Right lobe of liver (tissue), 4 donors: Measurements from ENCODE around the gene MCUB.

ENCODE experiments used
- CTCF ChIP-seq, 4 donors: fragments of 200-600 bp in 3 of 4; fragments of 450-650 bp in 1 of 4; IDR thresholded peaks; one replicate each; pipeline versions ENCODE4 v1.5.1 to v1.8.0; 2016 to 2022; ENCODE audit warnings: antibody characterized with exemption in 4 of 4, mild to moderate bottlenecking in 2 of 4
- POLR2A ChIP-seq: fragments of 450-650 bp; IDR thresholded peaks from one replicate; pipeline ENCODE4 v1.6.1; 2017; ENCODE audit warnings: antibody characterized with exemption, mild to moderate bottlenecking
- donor health status: DM: no; HTN: no; CAD: no.
- donor health status: DM: no; HTN: no; CAD: no.
- donor health status: DM: no; HTN: yes; CAD: no.

- TF ChIP-seq CTCF (IDR thresholded peaks at IDR 0.05) (no peak), POLR2A (no peak)
Measured at GRCh38 chr4:109622626-109623025, 62.6 kb downstream of the MCUB start.
